DMS153 (cell line): ENCODE measurements around the gene IGSF9.

Source experiments
- DNase-seq: peaks from one replicate; lab custom pipeline; 2025; lab: John Stamatoyannopoulos, UW

IGSF9 gene

DNA sequence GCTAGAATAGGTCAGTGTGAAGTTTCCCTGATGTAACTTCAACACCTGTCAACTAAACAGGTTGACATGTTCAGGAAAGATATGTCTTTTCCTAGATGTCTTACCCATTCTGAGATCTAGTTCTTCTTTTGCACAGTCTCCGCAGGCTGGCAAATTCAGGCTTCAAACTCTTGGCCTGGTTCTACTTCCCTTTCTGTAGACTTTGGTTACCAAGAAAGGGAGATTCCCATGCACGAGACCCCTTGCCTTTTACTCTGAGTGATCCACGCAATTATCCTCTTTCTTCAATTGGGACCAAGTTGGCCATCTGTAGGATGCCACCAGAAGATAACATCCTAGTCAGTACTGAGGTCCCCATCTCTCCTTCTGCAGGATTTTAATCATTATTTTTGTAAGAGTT is 47.5 kb downstream of the IGSF9 start:
- DNase-seq, result no peak

DNA sequence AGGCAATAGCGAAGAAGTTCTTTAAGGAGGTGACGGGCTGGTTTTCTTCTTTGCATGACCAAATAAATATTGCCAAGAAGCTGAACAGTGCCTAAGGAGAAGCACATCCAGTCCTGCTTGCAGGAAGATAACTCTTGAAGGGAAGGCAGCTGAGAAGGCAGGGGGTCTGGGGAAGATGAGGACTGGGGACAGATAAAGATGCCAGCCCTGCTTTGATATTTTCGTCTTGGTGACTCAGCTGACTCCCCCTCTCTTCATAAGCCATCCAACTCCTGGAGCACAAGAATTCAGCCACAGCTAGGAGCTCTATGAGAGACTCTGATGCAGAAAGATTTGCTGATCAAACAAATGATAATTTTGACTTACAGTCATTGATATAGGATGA is 48.9 kb downstream of the IGSF9 start:
- no peak for DNase-seq

DNA sequence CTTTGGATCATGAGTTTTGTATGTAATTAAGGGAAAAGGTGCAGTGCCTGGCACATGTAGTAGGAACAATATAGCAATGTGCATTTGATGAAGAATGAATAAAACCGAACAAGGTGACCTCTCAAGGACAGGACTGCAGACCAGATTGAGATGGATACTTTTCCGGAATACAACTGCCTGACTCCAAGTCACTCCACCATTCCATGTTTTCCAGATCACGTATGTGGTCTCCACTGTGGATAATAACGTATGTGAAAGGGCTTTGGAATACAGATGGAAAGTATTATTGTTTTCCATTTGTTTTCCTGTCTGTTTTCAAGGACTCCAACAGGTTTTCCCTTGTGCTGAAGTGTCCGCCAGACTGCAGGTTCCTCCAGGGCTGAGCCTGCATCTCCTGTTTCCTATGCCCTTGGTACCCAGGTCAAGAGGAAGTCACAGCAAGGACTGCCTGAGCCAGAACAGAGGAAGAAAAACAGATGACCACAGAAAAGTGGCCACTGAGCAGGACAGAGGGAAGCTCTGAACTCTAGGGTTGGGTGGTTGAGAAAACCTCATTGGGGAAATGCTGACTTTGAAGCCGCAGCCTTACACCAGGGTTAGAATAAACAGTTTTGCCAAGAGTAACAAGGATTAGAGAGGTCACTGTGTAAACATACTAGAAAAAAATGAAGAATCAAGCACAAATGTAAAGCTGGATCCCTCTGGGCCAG is 49.4 kb downstream of the IGSF9 start:
- DNase-seq, result no peak

DNA sequence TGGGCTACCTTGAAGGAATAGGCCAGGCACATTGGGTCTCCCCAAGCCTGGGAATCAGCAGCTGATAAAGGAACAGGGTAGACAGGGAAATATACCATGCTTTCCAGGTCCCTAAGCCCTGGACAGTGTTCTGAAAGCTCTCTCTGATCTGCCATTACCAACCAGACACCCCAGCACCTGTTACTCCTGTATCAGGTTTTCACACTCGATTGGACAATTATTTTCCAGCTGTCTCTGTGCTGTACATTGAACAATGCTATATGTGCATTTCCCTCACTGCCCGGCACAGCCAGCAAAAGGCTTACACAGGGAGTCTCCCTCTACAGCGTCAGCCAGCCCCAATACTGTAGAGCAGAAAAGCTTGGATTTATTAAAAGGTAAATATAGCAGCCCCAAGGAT is 50.1 kb downstream of the IGSF9 start:
- no peak for DNase-seq

DNA sequence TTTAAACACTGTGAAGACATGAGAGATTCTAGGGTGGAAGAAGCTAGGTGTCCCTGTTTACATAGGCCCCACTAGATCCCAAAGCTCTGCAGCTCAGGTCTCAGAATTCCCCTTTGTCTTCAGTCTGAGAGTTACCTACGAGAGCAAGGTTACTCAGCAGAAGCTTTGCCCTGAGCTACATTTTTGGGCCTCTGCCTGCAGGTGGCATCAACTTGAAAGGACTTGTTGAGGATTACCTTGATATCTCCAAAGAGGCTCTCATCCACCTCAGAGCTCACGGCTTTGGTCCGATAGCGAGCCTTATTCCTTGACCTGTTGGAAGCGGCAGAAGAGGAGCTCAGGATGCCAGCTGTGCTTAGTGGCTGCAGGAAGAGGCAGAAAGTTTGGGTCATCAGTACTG is 52.5 kb downstream of the IGSF9 start:
- DNase-seq, result peak; percentile 19

DNA sequence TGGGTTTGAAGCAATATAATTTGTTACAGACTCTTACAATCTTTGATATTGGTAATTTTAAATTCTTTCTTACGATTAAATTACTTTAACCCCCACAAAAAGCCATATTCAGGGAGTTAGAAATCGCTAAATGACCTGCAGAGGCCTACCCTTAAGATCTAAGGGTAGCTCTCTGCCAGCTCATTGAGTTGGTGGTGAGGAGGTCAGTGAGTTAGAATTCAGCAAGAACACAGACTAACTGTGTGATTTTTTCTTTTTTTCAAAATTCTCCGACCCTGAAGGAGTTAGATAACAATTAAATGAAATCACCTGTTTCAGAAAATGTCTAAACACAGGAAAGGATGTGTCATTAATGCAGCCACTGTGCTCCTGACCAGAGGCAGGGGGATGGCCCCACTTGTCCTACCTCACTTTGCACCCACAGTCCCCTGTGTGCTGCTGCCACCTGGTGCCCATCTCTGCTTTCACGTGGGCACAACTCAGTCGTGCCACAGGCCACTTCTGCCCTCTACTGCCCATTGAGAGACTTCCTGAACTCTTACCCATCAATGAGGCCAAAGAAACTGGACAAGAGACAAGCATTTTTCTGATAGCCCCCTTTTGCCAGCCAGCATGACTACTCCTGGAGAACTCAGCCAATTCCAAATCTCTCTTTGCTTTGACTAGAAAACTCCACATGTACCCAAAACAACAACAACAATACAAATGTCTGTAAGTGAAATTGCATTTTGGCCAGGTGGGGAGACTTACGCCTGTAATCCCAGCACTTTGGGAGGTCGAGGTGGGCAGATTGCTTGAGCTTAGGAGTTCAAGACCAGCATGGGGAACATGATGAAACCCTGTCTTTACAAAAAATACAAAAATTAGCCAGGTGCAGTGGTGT is 53.9 kb downstream of the IGSF9 start:
- peak; percentile 85 for DNase-seq

DNA sequence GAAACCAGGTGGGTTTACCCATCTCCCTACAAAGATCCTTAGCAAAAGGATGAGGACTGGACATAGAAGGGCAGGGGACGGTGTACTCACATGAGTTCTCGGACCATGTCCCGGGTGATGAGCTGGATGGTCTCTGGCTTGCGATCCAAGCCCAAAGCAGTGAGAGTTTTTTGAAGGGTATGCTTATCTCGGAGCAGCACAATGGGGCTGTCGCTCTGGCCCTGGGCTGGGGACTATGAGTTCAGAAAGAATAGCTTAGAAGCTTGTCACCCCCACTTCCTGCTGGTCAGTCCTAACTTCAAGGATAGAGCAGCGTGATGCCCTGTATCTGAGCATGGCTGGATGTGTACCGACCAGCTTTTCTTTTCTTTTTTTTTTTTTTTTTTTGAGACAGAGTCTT is 55.0 kb downstream of the IGSF9 start:
- DNase-seq, result no peak

DNA sequence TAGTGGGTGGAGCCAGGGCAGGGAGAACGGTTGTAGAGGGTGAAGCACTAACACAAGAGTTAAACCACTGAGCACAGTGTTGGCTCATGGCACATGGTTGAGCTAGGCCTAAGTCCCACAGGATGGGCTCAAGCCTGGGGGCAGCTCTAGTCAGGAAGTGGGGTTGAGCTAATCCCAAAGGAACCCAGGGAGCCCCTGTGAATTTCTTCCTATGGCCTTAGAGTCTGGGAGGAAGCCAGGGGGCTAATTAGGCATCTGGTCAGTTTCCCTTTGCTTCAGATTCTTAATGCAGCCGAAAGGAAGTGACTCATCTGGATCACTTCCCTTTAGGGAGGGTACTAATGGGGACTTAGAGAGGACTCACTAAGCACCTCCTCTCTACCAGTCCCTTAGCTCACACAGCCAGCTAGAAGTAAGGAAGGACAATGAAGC is 55.6 kb downstream of the IGSF9 start:
- DNase-seq, result peak; percentile 64

DNA sequence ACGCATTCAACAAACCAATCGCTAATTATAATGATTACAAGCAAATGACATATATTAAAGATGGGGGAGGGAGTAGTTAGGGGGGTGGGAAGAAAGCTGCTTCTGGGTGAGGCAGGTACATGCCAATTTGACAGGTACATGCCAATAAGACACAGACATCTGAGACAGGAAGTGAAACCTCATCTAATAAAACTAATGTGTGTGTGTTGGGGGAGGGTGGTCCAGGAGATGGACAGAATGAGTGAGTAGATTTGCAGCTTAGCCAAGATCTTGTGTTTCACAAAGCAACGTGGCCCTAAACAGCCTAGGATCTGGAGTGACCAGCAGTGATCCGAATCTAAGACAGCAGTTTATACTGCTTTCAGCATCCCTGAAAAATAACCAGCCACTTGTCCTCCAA is 56.2 kb downstream of the IGSF9 start:
- no peak for DNase-seq

DNA sequence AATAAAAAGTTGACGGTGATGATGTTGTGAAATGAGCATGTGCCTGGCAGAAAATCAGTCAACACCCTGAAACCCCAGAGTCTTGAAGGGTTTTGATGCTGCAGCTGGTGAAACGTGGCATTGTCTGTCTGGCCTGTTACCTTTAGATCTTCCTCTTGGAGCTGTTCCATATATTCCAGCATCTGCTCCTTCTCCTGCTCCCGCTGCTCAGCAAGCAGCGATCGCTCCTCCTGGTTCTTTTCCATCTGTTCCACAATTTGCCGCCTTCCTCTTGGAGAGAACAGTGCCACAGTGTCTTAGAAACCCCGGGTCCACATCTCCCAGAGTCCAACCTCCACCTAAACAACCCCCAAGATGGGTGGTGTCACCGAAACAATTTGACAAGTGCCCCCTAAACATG is 61.1 kb downstream of the IGSF9 start:
- no peak for DNase-seq

DNA sequence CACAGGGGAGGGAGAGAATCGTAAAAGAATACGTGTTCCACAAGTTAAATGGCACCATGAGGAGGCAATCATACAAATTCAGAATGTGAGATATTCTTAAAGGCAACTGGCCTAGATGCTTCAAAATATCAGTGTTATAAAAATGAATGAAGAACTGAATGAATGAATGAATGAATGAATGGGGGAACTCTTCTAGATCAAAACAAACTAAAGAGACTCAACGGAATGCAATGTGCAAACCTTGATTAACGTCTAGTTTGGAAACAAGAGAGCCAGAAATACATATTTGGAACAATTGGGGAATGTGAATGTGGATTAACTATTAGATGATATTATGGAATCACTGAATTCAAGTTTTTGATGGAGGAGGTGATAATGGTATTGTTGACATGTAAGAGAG is 62.3 kb downstream of the IGSF9 start:
- DNase-seq, result no peak

DNA sequence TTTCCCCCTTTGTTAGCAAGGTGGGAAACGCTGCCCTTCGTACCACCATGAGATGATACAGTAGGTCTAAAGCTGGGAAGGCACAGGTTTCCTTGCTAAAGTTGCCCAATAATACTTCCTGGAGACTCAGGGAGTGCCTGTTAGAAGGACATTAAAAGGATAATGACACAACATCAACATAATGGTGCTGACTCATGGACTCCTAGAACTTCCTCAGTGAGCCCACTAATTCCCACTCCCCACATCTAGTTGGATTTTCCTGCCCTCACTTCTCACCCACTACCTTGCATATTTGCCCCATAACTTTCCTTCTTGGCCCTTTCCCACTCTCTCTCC is 62.9 kb downstream of the IGSF9 start:
- DNase-seq, result no peak

DNA sequence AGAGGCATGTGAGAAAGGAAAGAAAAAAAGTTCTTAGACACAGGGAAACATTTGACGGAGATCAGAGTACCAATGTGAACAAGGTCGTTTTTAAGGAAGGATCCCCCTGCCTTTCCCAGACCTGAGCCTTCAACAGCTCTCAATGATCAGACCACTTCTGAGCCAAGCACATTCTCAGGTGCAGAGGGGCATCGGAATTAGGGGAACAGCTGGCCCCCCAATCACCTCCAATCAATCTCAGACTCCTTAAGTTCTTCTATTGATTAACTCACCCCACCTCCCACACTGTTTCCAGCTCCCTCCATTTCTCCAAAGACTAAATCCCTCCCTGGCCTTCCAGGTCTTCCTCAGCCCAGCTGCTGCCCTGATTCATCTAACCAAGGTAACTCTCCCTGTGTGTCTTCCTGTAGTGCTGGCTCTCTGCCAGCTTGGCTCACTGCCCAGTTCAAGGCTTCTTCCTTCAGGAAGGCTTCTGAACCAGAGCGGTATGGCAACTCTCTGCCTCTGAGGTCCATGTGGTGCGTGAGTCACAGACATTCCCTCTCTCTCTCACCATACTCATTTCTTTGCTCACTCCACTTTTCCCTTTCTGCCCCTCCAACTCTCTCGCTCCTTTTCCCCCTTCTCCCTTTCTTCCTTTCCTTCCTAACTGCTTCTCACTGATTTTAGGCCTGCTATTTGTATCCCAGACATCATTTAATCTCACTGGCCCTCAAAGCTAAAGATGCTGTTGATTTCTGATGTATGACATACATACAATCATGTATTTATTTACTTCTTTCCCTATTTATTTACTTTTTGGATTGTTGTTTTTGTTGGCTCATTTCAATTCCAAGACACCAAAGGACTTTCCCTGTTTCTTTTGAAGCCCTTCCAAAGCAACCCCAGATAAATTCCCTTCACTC is 63.5 kb downstream of the IGSF9 start:
- DNase-seq, result peak; percentile 96

DNA sequence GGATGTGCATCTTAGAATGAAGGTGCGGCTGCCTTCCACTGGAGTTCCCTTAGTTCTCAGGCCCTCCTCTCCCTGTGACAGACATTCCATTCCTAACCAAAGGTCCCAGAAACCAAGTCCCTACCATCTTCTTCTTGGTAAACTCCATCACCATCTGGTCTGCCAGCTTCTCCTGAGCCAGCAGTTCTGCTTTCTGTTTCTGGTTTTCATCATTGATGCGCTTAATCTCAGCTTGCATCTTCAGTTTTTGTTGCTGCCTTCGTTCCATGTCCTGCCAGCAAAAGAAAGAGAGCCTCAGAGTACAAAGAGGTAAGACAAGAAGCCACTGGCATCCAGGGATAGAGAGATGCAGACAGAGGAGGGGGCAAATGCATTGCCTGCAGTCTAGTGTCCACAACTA is 65.0 kb downstream of the IGSF9 start:
- DNase-seq, result no peak

DNA sequence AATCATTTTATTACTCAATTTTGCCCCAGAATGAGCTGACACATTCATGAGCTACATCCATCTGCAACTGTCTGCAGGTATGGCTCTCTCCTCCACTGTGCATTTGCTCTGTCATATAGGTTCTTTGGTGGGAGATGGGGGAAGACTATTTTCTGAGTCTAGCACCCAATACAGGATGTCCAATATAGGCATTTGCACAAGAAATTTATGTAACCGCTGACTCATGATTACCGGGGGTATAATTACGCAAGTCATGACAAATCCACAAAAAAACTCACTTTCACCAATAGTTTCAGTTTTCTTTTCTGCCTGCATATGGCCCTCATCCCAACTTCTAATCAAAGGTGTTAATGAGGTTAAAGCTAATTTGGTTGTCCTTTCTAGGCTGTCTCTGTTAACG is 65.4 kb downstream of the IGSF9 start:
- no peak for DNase-seq

DNA sequence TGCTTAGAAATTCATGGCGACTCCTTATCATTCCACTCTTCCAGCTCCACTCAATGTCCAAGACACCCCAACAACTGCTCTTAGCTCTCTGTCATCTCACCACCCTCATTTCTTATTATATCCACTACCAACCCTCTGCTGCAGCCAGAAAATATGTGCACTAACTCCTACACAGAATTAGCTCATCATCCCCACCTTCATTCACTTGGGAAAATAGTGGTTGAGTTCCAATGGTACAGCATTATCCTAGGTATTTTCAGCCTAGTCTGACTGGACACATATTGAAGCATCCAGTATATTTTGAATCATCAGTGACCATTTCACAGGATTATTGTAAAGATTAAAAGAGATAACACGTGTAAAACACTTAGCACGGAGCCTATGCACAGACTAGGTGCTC is 66.3 kb downstream of the IGSF9 start:
- no peak for DNase-seq

DNA sequence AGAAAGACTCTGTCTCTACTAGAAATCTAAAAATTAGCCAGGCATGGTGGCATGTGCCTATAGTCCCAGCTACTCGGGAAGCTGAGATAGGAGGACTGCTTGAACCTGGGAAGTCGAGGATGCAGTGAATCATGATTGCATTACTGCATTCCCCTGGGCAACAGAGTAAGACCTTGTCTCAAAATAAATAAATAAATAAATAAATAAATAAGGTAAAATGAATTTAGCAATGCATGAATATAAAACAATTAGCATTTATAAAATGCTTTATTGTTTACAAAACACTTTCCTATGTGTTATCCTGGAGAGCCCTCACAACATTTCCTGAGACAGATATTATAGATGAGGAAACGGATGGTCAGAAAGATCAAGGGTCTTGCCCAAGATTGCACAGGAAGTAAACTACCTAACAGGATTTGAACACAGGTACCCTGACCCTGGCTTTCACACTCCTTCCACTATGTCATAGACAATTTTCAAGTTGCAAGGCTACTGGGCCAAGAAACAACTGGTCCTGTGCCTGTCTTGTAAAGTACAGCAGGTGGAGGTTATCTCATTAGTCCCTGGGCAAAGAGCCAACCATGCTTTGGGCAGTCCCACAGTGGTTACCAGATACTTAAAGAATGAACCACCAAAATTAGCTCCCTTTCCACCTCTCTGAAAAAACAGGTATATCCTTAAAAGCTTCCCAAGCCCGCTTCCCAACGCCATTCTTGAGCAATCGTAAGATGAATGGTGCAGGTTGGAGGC is 67.5 kb downstream of the IGSF9 start:
- no peak for DNase-seq
